CD1c-positive myeloid dendritic cell (primary cell): ENCODE data around the gene PLOD1.
A peak's percentile ranks its signal among the peaks of the same experiment; 100 is the strongest.
"Not testable (repeated sequence)": the region's sequence is repeated elsewhere in the genome, so short reads cannot be mapped to it uniquely, and the experiment has no call there.

Source experiments
- DNase-seq: peaks from one replicate; pipeline ENCODE4 v3.0.0-alpha.2; 2016; ENCODE audit errors: extremely low spot score

The PLOD1 gene

GRCh38 chr1:11934302-11935056 is at the start of gene PLOD1:
PLOD1 (plus strand) TSS chr1:11934717; CDS start chr1:11934780, 63 bp downstream.
- DNase-seq = peak; percentile 89

- DNase-seq = no peak
Measured at GRCh38 chr1:11885916-11886315, 48.6 kb upstream of the PLOD1 start.

- DNase-seq = no peak
Measured at GRCh38 chr1:11886986-11887665, 47.4 kb upstream of the PLOD1 start.

GRCh38 chr1:11887666-11888007 is 46.9 kb upstream of the PLOD1 start:
- DNase-seq = no peak

- no peak for DNase-seq
Measured at GRCh38 chr1:11888206-11888876, 46.2 kb upstream of the PLOD1 start.

GRCh38 chr1:11888877-11889208 is 45.7 kb upstream of the PLOD1 start:
- DNase-seq = no peak

GRCh38 chr1:11891433-11892186 is 42.9 kb upstream of the PLOD1 start:
- DNase-seq = no peak

- peak; percentile 68 for DNase-seq
Measured at GRCh38 chr1:11893907-11894251, 40.6 kb upstream of the PLOD1 start.

- DNase-seq = not testable (repeated sequence)
Measured at GRCh38 chr1:11894501-11894900, 40.0 kb upstream of the PLOD1 start.

GRCh38 chr1:11898086-11898785 is 36.3 kb upstream of the PLOD1 start:
- DNase-seq = no peak

GRCh38 chr1:11898831-11899467 is 35.6 kb upstream of the PLOD1 start:
- no peak for DNase-seq

- not testable (repeated sequence) for DNase-seq
Measured at GRCh38 chr1:11901446-11901845, 33.1 kb upstream of the PLOD1 start.

- DNase-seq = no peak
Measured at GRCh38 chr1:11903210-11903609, 31.3 kb upstream of the PLOD1 start.

GRCh38 chr1:11904156-11904555 is 30.4 kb upstream of the PLOD1 start:
- DNase-seq = not testable (repeated sequence)

GRCh38 chr1:11904978-11905377 is 29.5 kb upstream of the PLOD1 start:
- DNase-seq = no peak

GRCh38 chr1:11906870-11907269 is 27.6 kb upstream of the PLOD1 start:
- DNase-seq = no peak

- peak; percentile 97 for DNase-seq
Measured at GRCh38 chr1:11907275-11908094, 27.0 kb upstream of the PLOD1 start.

GRCh38 chr1:11908095-11908675 is 26.3 kb upstream of the PLOD1 start:
- DNase-seq = peak; percentile 98

GRCh38 chr1:11910914-11911228 is 23.6 kb upstream of the PLOD1 start:
- not testable (repeated sequence) for DNase-seq

- DNase-seq = no peak
Measured at GRCh38 chr1:11912000-11912399, 22.5 kb upstream of the PLOD1 start.
